Measurements from ENCODE around the gene COX17.

GRCh38 chr3:119695480-119695879 lies 18.3 kb upstream of the COX17 start:
- no peak for TF ChIP-seq CTCF (IDR thresholded peaks at IDR 0.05; ENCODE audit: poor library complexity)
- no peak for TF ChIP-seq EZH2 (IDR thresholded peaks at IDR 0.05; ENCODE audit: borderline replicate concordance)
